B cell (primary cell): Measurements from ENCODE around the gene MYT1.

Experiments used
- EZH2 ChIP-seq: IDR thresholded peaks from 2 replicates; pipeline ENCODE4 v1.6.1; 2012; ENCODE audit warnings: borderline replicate concordance, low read depth, mild to moderate bottlenecking, moderate library complexity, low read length; ENCODE audit not compliant: insufficient read depth, poor library complexity, severe bottlenecking
- TF ChIP-seq, protein P1 (sequence below): fragments of 200-600 bp; IDR thresholded peaks from one replicate; pipeline ENCODE4 v1.8.0; 2022; ENCODE audit warnings: antibody characterized with exemption, mild to moderate bottlenecking

DNA sequence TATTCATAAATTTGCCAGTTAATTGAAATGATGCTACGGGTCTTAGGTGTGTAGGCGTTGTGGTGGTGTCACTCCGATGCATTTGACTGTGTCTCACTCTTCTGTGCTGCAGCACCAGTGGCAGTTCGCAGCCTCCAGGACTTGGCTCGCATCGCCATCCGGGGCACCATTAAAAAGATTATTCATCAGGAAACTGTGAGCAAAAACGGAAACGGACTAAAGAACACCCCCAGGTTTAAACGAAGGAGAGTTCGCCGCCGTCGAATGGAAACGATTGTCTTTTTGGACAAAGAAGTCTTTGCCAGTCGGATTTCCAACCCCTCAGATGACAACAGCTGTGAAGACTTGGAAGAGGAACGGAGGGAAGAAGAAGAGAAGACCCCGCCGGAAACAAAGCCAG is 108.9 kb downstream of the MYT1 start:
- TF ChIP-seq, protein P1, sequence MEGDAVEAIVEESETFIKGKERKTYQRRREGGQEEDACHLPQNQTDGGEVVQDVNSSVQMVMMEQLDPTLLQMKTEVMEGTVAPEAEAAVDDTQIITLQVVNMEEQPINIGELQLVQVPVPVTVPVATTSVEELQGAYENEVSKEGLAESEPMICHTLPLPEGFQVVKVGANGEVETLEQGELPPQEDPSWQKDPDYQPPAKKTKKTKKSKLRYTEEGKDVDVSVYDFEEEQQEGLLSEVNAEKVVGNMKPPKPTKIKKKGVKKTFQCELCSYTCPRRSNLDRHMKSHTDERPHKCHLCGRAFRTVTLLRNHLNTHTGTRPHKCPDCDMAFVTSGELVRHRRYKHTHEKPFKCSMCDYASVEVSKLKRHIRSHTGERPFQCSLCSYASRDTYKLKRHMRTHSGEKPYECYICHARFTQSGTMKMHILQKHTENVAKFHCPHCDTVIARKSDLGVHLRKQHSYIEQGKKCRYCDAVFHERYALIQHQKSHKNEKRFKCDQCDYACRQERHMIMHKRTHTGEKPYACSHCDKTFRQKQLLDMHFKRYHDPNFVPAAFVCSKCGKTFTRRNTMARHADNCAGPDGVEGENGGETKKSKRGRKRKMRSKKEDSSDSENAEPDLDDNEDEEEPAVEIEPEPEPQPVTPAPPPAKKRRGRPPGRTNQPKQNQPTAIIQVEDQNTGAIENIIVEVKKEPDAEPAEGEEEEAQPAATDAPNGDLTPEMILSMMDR, result no peak
- TF ChIP-seq EZH2, result no peak
